Neural progenitor cell (in vitro differentiated cells): ENCODE data around the gene PAQR3. TPM values are rescaled to one million over a fixed set of nuclear protein-coding genes. Genes with fewer than 3 reads are reported as not detected.

Experiments
- DNase-seq: peaks from one replicate; pipeline ENCODE4 v3.0.0-alpha.2; 2016; ENCODE audit warnings: low spot score
- H2AFZ ChIP-seq: fragments of 200-600 bp; sonication (generic); replicated peaks from 2 replicates; pipeline ENCODE4 v1.6.1; 2016; ENCODE audit warnings: antibody characterized with exemption
- H3F3A ChIP-seq: fragments of 200-600 bp; sonication (generic); 2 replicates; pipeline ENCODE4 v1.6.1; 2016; ENCODE audit warnings: antibody characterized with exemption, low read depth
- H3K27ac ChIP-seq: fragments of 200-600 bp; sonication (generic); 2 replicates; pipeline ENCODE4 v1.5.1; 2016; ENCODE audit warnings: mild to moderate bottlenecking
- H3K27me3 ChIP-seq: fragments of 200-600 bp; sonication (generic); 2 replicates; pipeline ENCODE4 v1.6.1; 2016; ENCODE audit warnings: mild to moderate bottlenecking, moderate library complexity
- H3K36me3 ChIP-seq: fragments of 200-600 bp; sonication (generic); 2 replicates; pipeline ENCODE4 v1.5.1; 2016
- H3K4me1 ChIP-seq: fragments of 200-600 bp; sonication (generic); 2 replicates; pipeline ENCODE4 v1.6.1; 2016; ENCODE audit warnings: mixed run types
- H3K4me2 ChIP-seq: fragments of 200-600 bp; sonication (generic); 2 replicates; pipeline ENCODE4 v1.6.1; 2016
- H3K4me3 ChIP-seq: fragments of 200-600 bp; sonication (generic); 2 replicates; pipeline ENCODE4 v1.5.1; 2016
- H3K79me2 ChIP-seq: fragments of 200-600 bp; sonication (generic); 2 replicates; pipeline ENCODE4 v1.6.1; 2016; ENCODE audit warnings: low read depth
- H3K9ac ChIP-seq: fragments of 200-600 bp; sonication (generic); 2 replicates; pipeline ENCODE4 v1.6.1; 2016
- H3K9me3 ChIP-seq: fragments of 200-600 bp; sonication (generic); 2 replicates; pipeline ENCODE4 v1.5.1; 2016; ENCODE audit warnings: low read depth
- H4K20me1 ChIP-seq: fragments of 200-600 bp; sonication (generic); 2 replicates; pipeline ENCODE4 v1.6.1; 2016; ENCODE audit warnings: low read depth
- H3K27ac Mint-ChIP-seq: 3 replicates; pipeline ENCODE4 v1.8.0; 2021; ENCODE audit warnings: mixed read lengths
- H3K27me3 Mint-ChIP-seq: 2 replicates; pipeline ENCODE4 v1.8.0; 2022; ENCODE audit warnings: low read depth, mild to moderate bottlenecking, inconsistent platforms, moderate library complexity, mixed read lengths; ENCODE audit not compliant: insufficient read depth
- H3K36me3 Mint-ChIP-seq: 3 replicates; pipeline ENCODE4 v1.8.0; 2021; ENCODE audit warnings: mixed read lengths
- H3K4me1 Mint-ChIP-seq: 3 replicates; pipeline ENCODE4 v1.8.0; 2021; ENCODE audit warnings: mixed read lengths
- H3K4me3 Mint-ChIP-seq: 3 replicates; pipeline ENCODE4 v1.8.0; 2021; ENCODE audit warnings: mild to moderate bottlenecking, moderate library complexity, mixed read lengths
- H3K9me3 Mint-ChIP-seq: 3 replicates; pipeline ENCODE4 v1.8.0; 2020; ENCODE audit warnings: mixed read lengths
- EZH2 ChIP-seq: fragments of 200-600 bp; sonication (generic); IDR thresholded peaks from 2 replicates; pipeline ENCODE4 v1.6.1; 2017; ENCODE audit warnings: antibody characterized with exemption, mild to moderate bottlenecking, moderate library complexity
- EZH2phosphoT487 ChIP-seq: fragments of 200-600 bp; sonication (generic); IDR thresholded peaks from 2 replicates; pipeline ENCODE4 v1.6.1; 2017; ENCODE audit warnings: antibody characterized with exemption
- total RNA-seq: library from RNA; depleted of rRNA; stranded (reverse); fragments of >200 nt; gene quantifications from 2 replicates; pipeline ENCODE4 v1.2.3, GENCODE V29; 2015; ENCODE audit warnings: low replicate concordance
- TF ChIP-seq, protein P1 (sequence below): fragments of 200-600 bp; sonication (generic); IDR thresholded peaks from 2 replicates; pipeline ENCODE4 v1.5.1; 2017; ENCODE audit warnings: antibody characterized with exemption, mild to moderate bottlenecking

PAQR3 gene
- total RNA-seq, 1 donor from 2014 or later = 80.8 TPM

DNA sequence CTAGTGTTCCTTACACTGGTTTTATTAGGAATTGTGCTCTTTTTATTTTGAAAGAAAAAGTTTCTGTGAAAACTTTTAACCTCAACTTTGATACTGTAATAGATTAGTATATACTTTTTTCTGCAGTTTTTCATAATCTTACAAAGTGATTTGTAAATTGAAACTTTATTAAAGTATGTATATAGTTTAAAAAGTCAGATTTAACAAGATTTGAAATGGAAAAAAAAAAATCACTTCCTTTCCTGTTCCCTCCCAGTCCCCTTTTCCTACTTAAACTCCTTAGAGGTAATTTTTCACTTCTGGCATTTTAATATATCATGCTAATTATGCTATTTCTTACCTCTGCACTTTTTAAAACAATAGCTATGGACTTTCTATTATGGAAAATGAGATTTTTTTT is 49.3 kb downstream of the PAQR3 start:
- Mint-ChIP-seq H3K9me3 (no peaks in the 10 kb centered on the region), H3K36me3 (peaks cover 15% of the 10 kb centered on the region), H3K4me1 (no peaks in the 10 kb centered on the region), H3K4me3 (no peak overlapping the region), H3K27ac (no peak overlapping the region), H3K27me3 (no peaks in the 10 kb centered on the region)
- H2AFZ ChIP-seq = no peak overlapping the region
- H3K36me3 ChIP-seq = peaks cover 12% of the 10 kb centered on the region
- no peak overlapping the region for H3K27ac ChIP-seq
- no peaks in the 10 kb centered on the region for H3F3A ChIP-seq
- no peak for DNase-seq
- H3K9me3 ChIP-seq = no peaks in the 10 kb centered on the region
- no peak overlapping the region for H3K4me3 ChIP-seq
- H3K79me2 ChIP-seq = no peaks in the 10 kb centered on the region
- no peak for TF ChIP-seq EZH2phosphoT487
- TF ChIP-seq, protein P1, sequence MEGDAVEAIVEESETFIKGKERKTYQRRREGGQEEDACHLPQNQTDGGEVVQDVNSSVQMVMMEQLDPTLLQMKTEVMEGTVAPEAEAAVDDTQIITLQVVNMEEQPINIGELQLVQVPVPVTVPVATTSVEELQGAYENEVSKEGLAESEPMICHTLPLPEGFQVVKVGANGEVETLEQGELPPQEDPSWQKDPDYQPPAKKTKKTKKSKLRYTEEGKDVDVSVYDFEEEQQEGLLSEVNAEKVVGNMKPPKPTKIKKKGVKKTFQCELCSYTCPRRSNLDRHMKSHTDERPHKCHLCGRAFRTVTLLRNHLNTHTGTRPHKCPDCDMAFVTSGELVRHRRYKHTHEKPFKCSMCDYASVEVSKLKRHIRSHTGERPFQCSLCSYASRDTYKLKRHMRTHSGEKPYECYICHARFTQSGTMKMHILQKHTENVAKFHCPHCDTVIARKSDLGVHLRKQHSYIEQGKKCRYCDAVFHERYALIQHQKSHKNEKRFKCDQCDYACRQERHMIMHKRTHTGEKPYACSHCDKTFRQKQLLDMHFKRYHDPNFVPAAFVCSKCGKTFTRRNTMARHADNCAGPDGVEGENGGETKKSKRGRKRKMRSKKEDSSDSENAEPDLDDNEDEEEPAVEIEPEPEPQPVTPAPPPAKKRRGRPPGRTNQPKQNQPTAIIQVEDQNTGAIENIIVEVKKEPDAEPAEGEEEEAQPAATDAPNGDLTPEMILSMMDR = no peak
- no peak for TF ChIP-seq EZH2
- no peaks in the 10 kb centered on the region for H3K27me3 ChIP-seq
- no peak overlapping the region for H3K9ac ChIP-seq
- no peaks in the 10 kb centered on the region for H4K20me1 ChIP-seq
- H3K4me2 ChIP-seq = no peak overlapping the region
- no peaks in the 10 kb centered on the region for H3K4me1 ChIP-seq

DNA sequence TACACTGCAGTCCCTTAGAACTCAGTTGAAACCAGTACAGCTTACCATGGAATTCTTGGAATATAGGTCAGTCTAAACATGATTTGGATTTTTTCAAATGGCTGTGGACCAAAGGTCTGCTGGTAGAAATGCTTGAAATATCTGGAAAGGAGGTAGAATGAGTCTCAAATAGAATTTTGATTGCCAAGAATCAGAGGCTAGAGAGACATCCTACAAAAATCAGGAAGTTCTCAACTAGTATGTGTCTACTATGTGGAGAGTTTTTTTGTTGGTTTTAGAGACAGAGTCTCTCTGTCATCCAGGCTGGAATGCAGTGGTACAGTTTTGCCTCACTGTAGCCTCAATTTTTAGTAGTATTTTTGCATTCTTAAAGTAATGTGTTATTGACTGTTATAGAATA is 53.6 kb downstream of the PAQR3 start:
- Histone ChIP-seq H2AFZ (no peak overlapping the region), H3K9me3 (no peaks in the 10 kb centered on the region), H3K79me2 (no peaks in the 10 kb centered on the region), H3K27ac (no peak overlapping the region), H3K4me3 (no peak overlapping the region), H3K27me3 (no peaks in the 10 kb centered on the region), H3K4me1 (no peaks in the 10 kb centered on the region), H3K36me3 (peaks cover 12% of the 10 kb centered on the region), H4K20me1 (no peaks in the 10 kb centered on the region), H3F3A (no peaks in the 10 kb centered on the region), H3K9ac (no peak overlapping the region), H3K4me2 (no peak overlapping the region)
- Mint-ChIP-seq H3K4me1 (no peaks in the 10 kb centered on the region), H3K27ac (no peak overlapping the region), H3K27me3 (no peaks in the 10 kb centered on the region), H3K4me3 (no peak overlapping the region), H3K36me3 (peaks cover 13% of the 10 kb centered on the region), H3K9me3 (no peaks in the 10 kb centered on the region)
- no peak for TF ChIP-seq EZH2phosphoT487
- no peak for TF ChIP-seq EZH2
- TF ChIP-seq, protein P1 = no peak
- no peak for DNase-seq

DNA sequence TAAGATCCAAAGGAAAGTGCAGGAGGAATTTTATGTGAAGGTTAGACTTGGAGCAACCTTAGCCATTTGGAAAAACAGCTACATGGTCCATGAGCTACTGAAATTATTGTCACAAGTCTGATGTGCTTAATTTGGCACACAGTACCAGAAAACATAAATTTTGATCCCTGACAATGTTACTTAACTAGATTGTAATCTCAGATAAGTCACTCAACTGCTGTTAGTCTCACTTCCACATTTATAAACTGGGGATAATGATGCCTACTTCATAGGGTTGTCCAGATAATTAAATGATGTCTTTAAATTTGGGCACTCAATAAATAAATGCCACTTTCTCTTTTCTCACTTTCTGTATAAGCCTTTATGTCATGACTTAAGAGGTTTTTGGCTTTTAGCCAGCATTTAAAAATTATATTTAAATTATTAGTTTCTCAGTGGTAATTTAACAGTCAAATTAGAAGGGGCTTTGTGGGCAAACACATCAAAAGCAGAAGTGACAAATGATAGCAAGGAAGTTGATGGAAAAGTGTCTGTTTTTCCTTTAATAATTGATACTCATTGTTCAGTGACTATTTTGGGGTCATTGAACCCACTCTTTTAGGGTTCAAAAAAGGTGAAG is 58.3 kb downstream of the PAQR3 start:
- Histone ChIP-seq H3K4me3 (no peak overlapping the region), H3F3A (no peaks in the 10 kb centered on the region), H3K27ac (no peak overlapping the region), H3K4me2 (no peak overlapping the region), H3K36me3 (peaks cover 4% of the 10 kb centered on the region), H3K79me2 (no peaks in the 10 kb centered on the region), H3K4me1 (no peaks in the 10 kb centered on the region), H4K20me1 (no peaks in the 10 kb centered on the region), H2AFZ (no peak overlapping the region), H3K27me3 (no peaks in the 10 kb centered on the region), H3K9ac (no peak overlapping the region), H3K9me3 (no peaks in the 10 kb centered on the region)
- Mint-ChIP-seq H3K4me1 (no peaks in the 10 kb centered on the region), H3K36me3 (peaks cover 2% of the 10 kb centered on the region), H3K27ac (no peak overlapping the region), H3K4me3 (no peak overlapping the region), H3K27me3 (no peaks in the 10 kb centered on the region), H3K9me3 (no peaks in the 10 kb centered on the region)
- TF ChIP-seq EZH2phosphoT487 = no peak
- TF ChIP-seq EZH2 = no peak
- TF ChIP-seq, protein P1 = no peak
- DNase-seq = no peak
